ENCODE results near the gene CAMK2A.

DNA sequence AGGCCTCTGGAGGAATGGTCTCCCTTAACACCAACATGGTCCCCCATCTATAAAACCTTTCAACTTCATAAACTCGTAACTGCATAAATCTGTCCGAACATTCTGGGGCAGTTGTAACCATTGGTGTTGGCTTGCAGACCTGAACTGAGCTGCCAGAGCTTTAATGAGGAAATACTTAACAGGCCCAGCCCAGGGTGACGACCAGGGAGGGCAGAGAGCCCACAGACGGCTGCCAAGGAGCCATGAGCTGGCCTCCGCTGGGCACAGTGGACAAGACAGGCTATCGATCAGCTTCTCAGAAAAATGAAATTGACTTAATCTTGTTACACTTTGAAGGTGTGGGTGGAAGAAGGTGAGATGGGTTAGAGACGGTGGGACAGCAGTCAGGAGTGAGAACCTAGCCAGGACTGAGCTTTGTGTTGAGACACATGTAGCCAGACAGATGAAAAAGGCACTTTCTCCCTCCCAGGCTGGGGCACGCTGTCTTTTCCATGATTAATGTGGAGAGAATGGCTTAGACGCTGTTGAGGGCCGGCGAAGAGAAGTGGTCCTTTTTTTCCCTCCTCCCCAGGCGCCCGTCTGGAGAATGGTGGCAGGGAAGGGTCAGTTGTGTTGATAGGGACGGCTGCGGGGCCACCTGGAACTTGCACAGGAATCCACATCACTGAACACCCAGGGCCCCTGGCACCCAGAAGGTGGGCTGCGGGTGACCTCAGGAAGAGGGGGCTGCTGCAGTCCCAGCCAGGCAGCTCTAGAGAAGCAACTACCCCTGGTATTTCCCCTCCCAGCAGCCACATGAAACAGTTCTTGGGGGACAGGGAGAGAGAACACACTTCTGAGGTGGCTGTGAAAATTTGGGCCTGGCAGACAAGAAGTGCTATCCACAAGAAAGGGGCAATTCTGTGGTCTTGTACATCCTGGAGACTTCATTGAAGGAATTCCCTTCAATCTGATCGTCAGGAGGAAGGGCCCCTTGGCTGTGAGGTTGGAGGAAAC is 40.6 kb upstream of the CAMK2A start:
- TF ChIP-seq, protein P1, sequence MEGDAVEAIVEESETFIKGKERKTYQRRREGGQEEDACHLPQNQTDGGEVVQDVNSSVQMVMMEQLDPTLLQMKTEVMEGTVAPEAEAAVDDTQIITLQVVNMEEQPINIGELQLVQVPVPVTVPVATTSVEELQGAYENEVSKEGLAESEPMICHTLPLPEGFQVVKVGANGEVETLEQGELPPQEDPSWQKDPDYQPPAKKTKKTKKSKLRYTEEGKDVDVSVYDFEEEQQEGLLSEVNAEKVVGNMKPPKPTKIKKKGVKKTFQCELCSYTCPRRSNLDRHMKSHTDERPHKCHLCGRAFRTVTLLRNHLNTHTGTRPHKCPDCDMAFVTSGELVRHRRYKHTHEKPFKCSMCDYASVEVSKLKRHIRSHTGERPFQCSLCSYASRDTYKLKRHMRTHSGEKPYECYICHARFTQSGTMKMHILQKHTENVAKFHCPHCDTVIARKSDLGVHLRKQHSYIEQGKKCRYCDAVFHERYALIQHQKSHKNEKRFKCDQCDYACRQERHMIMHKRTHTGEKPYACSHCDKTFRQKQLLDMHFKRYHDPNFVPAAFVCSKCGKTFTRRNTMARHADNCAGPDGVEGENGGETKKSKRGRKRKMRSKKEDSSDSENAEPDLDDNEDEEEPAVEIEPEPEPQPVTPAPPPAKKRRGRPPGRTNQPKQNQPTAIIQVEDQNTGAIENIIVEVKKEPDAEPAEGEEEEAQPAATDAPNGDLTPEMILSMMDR (conservative IDR thresholded peaks at IDR 0.05 in 1 of 2, IDR thresholded peaks at IDR 0.05 in 1 of 2; ENCODE audit: low read depth in 1 of 2, low read length in 2 of 2) = no peak
- no peak for TF ChIP-seq EZH2 (IDR thresholded peaks at IDR 0.05; ENCODE audit: low read length, missing control alignments)

Data from fibroblast of lung (primary cell).